CD8-positive, alpha-beta memory T cell (primary cell): ENCODE measurements around the gene PRDM4. TPM values are rescaled to one million over a fixed set of nuclear protein-coding genes. Genes with fewer than 3 reads are reported as not detected.
A peak's percentile ranks its signal among the peaks of the same experiment; 100 is the strongest.

Experiments
- CTCF ChIA-PET: fragments of 350-600 bp; sonication (Branson Sonifier 250); formaldehyde crosslinking; loops from one replicate; lab custom pipeline; 2021; ENCODE audit warnings: antibody characterized with exemption; lab: Charles Lee
- POLR2A ChIA-PET: fragments of 350-600 bp; sonication (Branson Sonifier 250); formaldehyde crosslinking; loops from one replicate; lab custom pipeline; 2021; ENCODE audit warnings: antibody characterized with exemption; lab: Charles Lee
- DNase-seq, 5 donors: peaks; one replicate each; pipeline versions ENCODE4 v3.0.0 to v3.0.0-alpha.2; 2020 to 2022; ENCODE audit warnings: mixed read lengths in 1 of 5
- H3K27ac ChIP-seq: one replicate; pipeline ENCODE4 v1.7.0; 2013; ENCODE audit warnings: low read depth, mild to moderate bottlenecking, low read length, moderate library complexity
- H3K27me3 ChIP-seq: 2 replicates; pipeline ENCODE4 v1.7.0; 2013; ENCODE audit warnings: low read length, mild to moderate bottlenecking; ENCODE audit not compliant: insufficient read depth, poor library complexity, severe bottlenecking
- H3K36me3 ChIP-seq: 2 replicates; pipeline ENCODE4 v1.7.0; 2013; ENCODE audit warnings: mild to moderate bottlenecking, low read length, moderate library complexity; ENCODE audit not compliant: insufficient read depth
- H3K4me1 ChIP-seq: 2 replicates; pipeline ENCODE4 v1.7.0; 2013; ENCODE audit warnings: mild to moderate bottlenecking, low read length, moderate library complexity; ENCODE audit not compliant: insufficient read depth
- H3K4me3 ChIP-seq: 2 replicates; pipeline ENCODE4 v1.7.0; 2013; ENCODE audit warnings: mild to moderate bottlenecking, low read length
- H3K9me3 ChIP-seq: 2 replicates; pipeline ENCODE4 v1.7.0; 2013; ENCODE audit warnings: mild to moderate bottlenecking, low read length
- H3K27ac Mint-ChIP-seq, 8 donors: one replicate each; pipeline ENCODE4 v1.8.0; 2020 to 2021; ENCODE audit warnings: mixed read lengths in 8 of 8, mild to moderate bottlenecking in 6 of 8, inconsistent platforms in 3 of 8, moderate library complexity in 3 of 8
- H3K27me3 Mint-ChIP-seq, 2 donors: one replicate each; pipeline ENCODE4 v1.8.0; 2020 to 2021; ENCODE audit warnings: mixed read lengths in 2 of 2, mild to moderate bottlenecking in 1 of 2, moderate library complexity in 1 of 2
- H3K36me3 Mint-ChIP-seq, 3 donors: one replicate each; pipeline ENCODE4 v1.8.0; 2020 to 2021; ENCODE audit warnings: mixed read lengths in 3 of 3, inconsistent platforms in 1 of 3, mild to moderate bottlenecking in 1 of 3
- H3K4me1 Mint-ChIP-seq, 3 donors: one replicate each; pipeline ENCODE4 v1.8.0; 2020 to 2021; ENCODE audit warnings: mixed read lengths in 3 of 3, inconsistent platforms in 1 of 3, mild to moderate bottlenecking in 1 of 3
- H3K4me3 Mint-ChIP-seq, 7 donors: one replicate each; pipeline ENCODE4 v1.8.0; 2020 to 2021; ENCODE audit warnings: mixed read lengths in 7 of 7, mild to moderate bottlenecking in 6 of 7, moderate library complexity in 4 of 7, inconsistent platforms in 2 of 7
- H3K9me3 Mint-ChIP-seq, 5 donors: one replicate each; pipeline ENCODE4 v1.8.0; 2020 to 2022; ENCODE audit warnings: mixed read lengths in 5 of 5, mild to moderate bottlenecking in 3 of 5, moderate library complexity in 2 of 5, inconsistent platforms in 1 of 5
- polyA plus RNA-seq: library from polyadenylated mRNA; unstranded; fragments of 300-500 nt; fragmentation: Illumina TruSeq; gene quantifications from one replicate; pipeline ENCODE4 v1.2.3, GENCODE V29; 2021
- total RNA-seq, 2 experiments: library from RNA; stranded (reverse); gene quantifications; one replicate each; pipeline ENCODE4 v1.2.3, GENCODE V29; 2021

Gene PRDM4, protein sequence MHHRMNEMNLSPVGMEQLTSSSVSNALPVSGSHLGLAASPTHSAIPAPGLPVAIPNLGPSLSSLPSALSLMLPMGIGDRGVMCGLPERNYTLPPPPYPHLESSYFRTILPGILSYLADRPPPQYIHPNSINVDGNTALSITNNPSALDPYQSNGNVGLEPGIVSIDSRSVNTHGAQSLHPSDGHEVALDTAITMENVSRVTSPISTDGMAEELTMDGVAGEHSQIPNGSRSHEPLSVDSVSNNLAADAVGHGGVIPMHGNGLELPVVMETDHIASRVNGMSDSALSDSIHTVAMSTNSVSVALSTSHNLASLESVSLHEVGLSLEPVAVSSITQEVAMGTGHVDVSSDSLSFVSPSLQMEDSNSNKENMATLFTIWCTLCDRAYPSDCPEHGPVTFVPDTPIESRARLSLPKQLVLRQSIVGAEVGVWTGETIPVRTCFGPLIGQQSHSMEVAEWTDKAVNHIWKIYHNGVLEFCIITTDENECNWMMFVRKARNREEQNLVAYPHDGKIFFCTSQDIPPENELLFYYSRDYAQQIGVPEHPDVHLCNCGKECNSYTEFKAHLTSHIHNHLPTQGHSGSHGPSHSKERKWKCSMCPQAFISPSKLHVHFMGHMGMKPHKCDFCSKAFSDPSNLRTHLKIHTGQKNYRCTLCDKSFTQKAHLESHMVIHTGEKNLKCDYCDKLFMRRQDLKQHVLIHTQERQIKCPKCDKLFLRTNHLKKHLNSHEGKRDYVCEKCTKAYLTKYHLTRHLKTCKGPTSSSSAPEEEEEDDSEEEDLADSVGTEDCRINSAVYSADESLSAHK
- total RNA-seq (10 to 100 TPM; 30.5 to 33.8 TPM), polyA plus RNA-seq (25.2 TPM)

DNA sequence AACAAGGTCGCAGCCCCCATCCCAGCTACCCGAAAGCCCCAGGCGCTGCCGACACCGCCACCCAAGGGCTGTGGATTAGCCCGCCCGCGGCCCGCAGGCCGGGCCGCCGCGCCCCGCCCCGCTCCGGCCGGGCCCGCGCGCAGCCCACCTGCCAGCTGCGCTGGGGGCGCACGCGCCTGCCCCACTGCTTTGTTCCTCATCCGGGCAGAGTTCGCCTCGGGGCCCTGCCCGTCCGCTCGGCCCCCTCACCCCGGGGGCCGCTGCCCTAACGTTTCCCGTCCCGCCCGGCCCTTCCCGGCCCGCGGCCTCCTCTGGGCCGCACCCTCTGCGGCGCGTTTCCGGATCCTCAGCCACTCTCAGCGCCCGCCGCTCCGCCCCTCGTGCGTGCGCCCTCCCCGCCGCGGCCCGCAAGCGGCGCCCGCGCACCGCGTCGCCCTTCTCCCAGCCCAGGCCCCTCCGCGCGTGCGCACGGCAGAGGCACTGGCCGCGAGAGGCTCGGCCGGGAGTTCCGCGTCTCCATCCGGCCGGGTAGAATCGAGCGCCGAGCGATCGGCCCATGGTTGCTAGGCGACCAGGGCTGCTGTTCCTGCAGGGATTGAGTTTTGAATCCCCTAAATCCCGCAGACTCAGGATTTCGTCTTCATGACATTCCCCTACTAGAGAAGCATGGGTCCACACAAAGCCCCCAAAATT is at the start of gene PRDM4:
PRDM4 (minus strand) TSS at position 329 of the 693 bp plus-strand sequence. CDS start 622 bp downstream, outside the sequence.
- Histone ChIP-seq H3K9me3 (no peaks in the 10 kb centered on the region), H3K27me3 (no peaks in the 10 kb centered on the region), H3K27ac (peak within 1 kb of the TSS; percentile 81), H3K36me3 (peaks cover 10% of the 10 kb centered on the region), H3K4me3 (peak within 1 kb of the TSS; percentile 93), H3K4me1 (peaks cover 36% of the 10 kb centered on the region)
- Mint-ChIP-seq H3K4me3 (peak within 1 kb of the TSS; percentile 88 to 95 (median 90)), H3K4me1 (peaks cover 30 to 51% (median 50%) of the 10 kb centered on the region in 3 donors), H3K36me3 (peaks cover 2 to 35% (median 3%) of the 10 kb centered on the region in 3 donors), H3K27me3 (no peaks in the 10 kb centered on the region), H3K27ac (peak within 1 kb of the TSS; percentile 92 to 98 (median 96)), H3K9me3 (no peaks in the 10 kb centered on the region)
- ChIA-PET POLR2A (no interaction called here), CTCF (no interaction called here)
- DNase-seq: peak; percentile 86 to 94 (median 91)

DNA sequence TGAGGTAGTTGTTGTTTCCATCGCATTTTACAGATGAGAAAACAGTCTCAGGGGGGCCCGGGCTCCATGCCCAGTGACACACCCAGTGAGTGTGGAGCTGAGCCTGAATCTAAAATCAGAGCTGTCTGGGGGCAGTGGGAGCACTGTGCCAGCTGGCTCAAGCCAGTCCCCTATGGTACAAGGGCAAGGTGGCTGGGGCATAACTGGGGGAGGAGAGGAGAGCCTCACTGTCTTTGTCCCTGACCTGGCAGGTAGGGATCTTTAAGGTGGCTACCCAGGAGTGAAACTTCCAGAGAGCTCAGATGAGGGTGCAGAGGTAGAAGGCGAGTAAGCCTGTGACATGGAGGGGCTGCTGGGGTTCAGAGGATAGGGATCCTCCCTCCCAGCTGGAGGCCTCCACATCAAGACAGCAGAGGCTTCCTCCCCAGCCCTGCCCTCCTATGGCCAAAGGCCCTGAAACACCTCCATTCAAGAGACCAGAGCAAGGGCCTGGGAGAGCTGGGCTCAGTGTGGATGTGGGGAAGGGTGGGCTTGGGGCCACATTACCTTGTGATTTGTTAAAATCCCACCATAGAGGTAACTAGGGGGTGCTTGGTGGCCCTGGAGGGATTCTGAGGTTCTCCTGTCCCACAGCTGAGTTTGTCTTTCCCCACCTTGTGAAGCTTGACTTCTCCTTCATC is 46.7 kb upstream of the PRDM4 start:
- Histone ChIP-seq H3K27me3 (no peaks in the 10 kb centered on the region), H3K9me3 (no peaks in the 10 kb centered on the region), H3K4me1 (no peaks in the 10 kb centered on the region), H3K36me3 (no peaks in the 10 kb centered on the region), H3K27ac (no peak overlapping the region), H3K4me3 (no peak overlapping the region)
- DNase-seq: no peak
- Mint-ChIP-seq H3K4me1 (no peaks in the 10 kb centered on the region), H3K36me3 (no peaks in the 10 kb centered on the region), H3K4me3 (no peak overlapping the region), H3K27ac (no peak overlapping the region), H3K27me3 (peaks cover 10 to 26% of the 10 kb centered on the region in 2 donors), H3K9me3 (no peaks in the 10 kb centered on the region)
- CTCF ChIA-PET: no interaction called here
- POLR2A ChIA-PET: no interaction called here

DNA sequence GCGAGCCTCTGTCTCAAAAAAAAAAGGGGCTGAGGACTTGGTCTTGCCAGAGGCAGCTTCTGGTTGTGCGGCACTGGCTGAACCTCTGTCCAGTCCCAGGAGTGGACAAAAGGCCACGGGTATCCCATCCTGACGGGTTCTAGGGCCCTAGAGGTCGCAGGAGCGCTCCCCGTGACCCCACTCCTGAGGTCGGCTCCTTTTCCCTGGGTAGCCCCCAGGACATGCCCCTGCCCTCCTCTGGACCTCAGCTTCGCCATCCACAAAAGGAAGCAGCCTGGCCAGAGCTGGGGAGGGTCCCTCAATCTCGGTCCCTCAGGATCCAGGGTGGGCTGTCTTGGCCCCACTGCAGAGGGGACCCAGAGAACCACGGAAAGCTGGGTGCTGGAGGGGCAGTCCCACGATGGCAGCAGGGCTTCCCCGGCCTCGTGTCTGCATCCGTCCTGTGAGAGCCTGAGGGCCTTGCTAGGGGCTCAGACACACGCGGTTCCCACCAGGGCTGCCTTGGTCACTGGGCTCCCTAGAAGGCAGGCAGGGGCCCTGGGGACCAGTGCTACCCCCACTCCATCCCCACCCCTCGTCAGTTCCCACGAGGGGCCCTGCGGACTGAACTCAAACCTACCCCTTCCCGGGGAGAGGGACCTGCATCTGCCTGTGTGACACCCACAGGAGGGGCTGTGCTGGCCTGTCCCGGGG is 44.7 kb upstream of the PRDM4 start:
- Mint-ChIP-seq H3K9me3 (no peaks in the 10 kb centered on the region), H3K4me3 (no peak overlapping the region), H3K36me3 (peaks cover 0 to 2% (median 0%) of the 10 kb centered on the region in 3 donors), H3K27me3 (peaks cover 13 to 16% of the 10 kb centered on the region in 2 donors), H3K4me1 (no peaks in the 10 kb centered on the region), H3K27ac (no peak overlapping the region)
- ChIA-PET CTCF (no interaction called here), POLR2A (no interaction called here)
- H3K4me3 ChIP-seq: no peak overlapping the region
- H3K27ac ChIP-seq: no peak overlapping the region
- no peaks in the 10 kb centered on the region for H3K27me3 ChIP-seq
- DNase-seq: no peak
- no peaks in the 10 kb centered on the region for H3K36me3 ChIP-seq
- no peaks in the 10 kb centered on the region for H3K9me3 ChIP-seq
- H3K4me1 ChIP-seq: no peaks in the 10 kb centered on the region

DNA sequence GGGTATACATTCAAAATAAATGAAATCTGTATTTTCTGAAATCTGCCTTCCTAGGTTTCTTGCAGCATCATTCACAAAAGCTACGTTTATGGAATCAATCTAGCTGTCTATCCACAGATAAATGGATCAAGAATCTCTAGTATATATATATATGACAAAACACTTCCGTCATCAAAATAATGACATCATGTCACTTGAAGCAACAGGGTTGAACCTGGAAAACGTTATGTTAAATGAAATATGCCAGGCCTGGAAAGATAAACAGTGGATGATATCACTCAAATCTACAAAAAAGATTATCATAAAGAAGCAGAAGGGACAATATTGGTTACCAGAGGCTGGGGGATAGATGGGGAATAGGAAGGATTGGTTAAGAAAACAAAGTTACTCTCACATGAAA is 42.2 kb upstream of the PRDM4 start:
- peaks cover 10 to 12% of the 10 kb centered on the region in 2 donors for H3K27me3 Mint-ChIP-seq
- H3K27ac Mint-ChIP-seq: no peak overlapping the region
- no peaks in the 10 kb centered on the region for H3K4me1 Mint-ChIP-seq
- no peaks in the 10 kb centered on the region for H3K9me3 ChIP-seq
- no peaks in the 10 kb centered on the region for H3K4me1 ChIP-seq
- no peak for DNase-seq
- H3K9me3 Mint-ChIP-seq: no peaks in the 10 kb centered on the region
- H3K27me3 ChIP-seq: no peaks in the 10 kb centered on the region
- H3K36me3 Mint-ChIP-seq: peaks cover 0 to 2% (median 0%) of the 10 kb centered on the region in 3 donors
- no peak overlapping the region for H3K4me3 Mint-ChIP-seq
- H3K4me3 ChIP-seq: no peak overlapping the region
- no peaks in the 10 kb centered on the region for H3K36me3 ChIP-seq
- ChIA-PET POLR2A (no interaction called here), CTCF (no interaction called here)
- no peak overlapping the region for H3K27ac ChIP-seq

DNA sequence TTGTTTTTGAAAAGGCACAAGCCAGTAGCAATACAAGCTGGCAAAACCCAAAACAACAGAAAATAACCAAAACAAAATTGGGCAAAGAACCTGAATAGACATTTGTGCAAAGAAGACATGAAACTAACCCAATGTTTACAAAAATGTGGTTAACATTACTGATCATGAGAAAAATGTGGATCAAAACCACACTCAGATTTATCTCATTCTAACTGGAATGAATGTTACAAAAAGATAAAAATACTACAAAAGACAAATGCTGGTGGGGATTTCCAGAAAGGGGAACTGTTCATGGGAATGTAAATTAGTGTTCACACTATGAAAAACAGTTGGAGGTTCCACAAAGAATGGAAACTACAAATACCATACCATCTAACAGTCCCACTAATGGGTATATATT is 40.2 kb upstream of the PRDM4 start:
- Mint-ChIP-seq H3K4me3 (no peak overlapping the region), H3K27ac (no peak overlapping the region), H3K36me3 (peaks cover 0 to 2% (median 0%) of the 10 kb centered on the region in 3 donors), H3K4me1 (no peaks in the 10 kb centered on the region), H3K27me3 (peaks cover 14 to 16% of the 10 kb centered on the region in 2 donors), H3K9me3 (no peaks in the 10 kb centered on the region)
- Histone ChIP-seq H3K4me3 (no peak overlapping the region), H3K4me1 (no peaks in the 10 kb centered on the region), H3K27ac (no peak overlapping the region), H3K9me3 (no peaks in the 10 kb centered on the region), H3K36me3 (no peaks in the 10 kb centered on the region), H3K27me3 (no peaks in the 10 kb centered on the region)
- ChIA-PET POLR2A (no interaction called here), CTCF (no interaction called here)
- no peak for DNase-seq

DNA sequence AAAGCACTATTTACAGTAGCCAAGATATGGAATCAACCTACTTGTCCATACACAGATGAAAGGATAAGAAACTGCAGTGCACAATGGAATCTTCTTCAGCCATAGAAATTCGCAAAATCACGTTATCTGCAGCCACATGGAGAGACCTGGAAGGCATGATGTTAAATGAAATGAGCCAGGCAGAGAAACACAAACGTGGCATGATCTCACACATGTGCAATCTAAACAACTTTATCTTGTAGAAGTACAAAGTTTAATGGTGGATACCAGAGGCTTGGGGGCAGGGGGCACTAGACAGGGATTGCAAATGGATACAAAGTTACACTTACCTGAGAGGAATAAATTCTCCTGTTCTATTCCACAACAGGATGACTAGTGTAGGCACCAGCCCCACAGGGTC is 37.6 kb upstream of the PRDM4 start:
- no peak overlapping the region for H3K4me3 ChIP-seq
- no peaks in the 10 kb centered on the region for H3K36me3 ChIP-seq
- Mint-ChIP-seq H3K4me3 (no peak overlapping the region), H3K9me3 (no peaks in the 10 kb centered on the region), H3K27me3 (peaks cover 15 to 37% of the 10 kb centered on the region in 2 donors), H3K27ac (no peak overlapping the region), H3K4me1 (no peaks in the 10 kb centered on the region), H3K36me3 (peaks cover 0 to 2% (median 1%) of the 10 kb centered on the region in 3 donors)
- DNase-seq: no peak
- CTCF ChIA-PET: no interaction called here
- H3K27ac ChIP-seq: no peak overlapping the region
- H3K4me1 ChIP-seq: no peaks in the 10 kb centered on the region
- POLR2A ChIA-PET: no interaction called here
- H3K9me3 ChIP-seq: no peaks in the 10 kb centered on the region
- H3K27me3 ChIP-seq: no peaks in the 10 kb centered on the region

DNA sequence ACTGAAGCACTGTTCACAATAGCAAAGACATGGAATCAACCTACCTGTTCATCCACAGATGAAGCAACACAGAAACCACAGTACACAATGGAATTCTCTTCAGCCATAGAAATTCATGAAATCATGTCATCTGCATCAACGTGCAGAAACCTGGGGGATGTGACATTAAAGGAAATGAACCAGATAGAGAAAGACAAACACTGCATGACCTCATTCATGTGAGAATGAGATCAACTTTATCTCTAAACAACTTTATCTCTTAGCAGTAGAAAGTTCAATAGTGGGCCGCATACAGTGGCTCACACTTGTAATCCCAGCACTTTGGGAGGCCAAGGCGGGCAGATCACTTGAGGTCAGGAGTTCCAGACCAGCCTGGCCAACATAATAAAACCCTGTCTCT is 33.5 kb upstream of the PRDM4 start:
- Mint-ChIP-seq H3K4me3 (no peak overlapping the region), H3K27me3 (peaks cover 18 to 45% of the 10 kb centered on the region in 2 donors), H3K27ac (no peak overlapping the region), H3K36me3 (peaks cover 0 to 4% (median 0%) of the 10 kb centered on the region in 3 donors), H3K4me1 (no peaks in the 10 kb centered on the region), H3K9me3 (peaks cover 0 to 3% (median 0%) of the 10 kb centered on the region in 5 donors)
- no peaks in the 10 kb centered on the region for H3K9me3 ChIP-seq
- POLR2A ChIA-PET: no interaction called here
- H3K27ac ChIP-seq: no peak overlapping the region
- CTCF ChIA-PET: no interaction called here
- no peaks in the 10 kb centered on the region for H3K4me1 ChIP-seq
- DNase-seq: no peak
- no peak overlapping the region for H3K4me3 ChIP-seq
- no peaks in the 10 kb centered on the region for H3K36me3 ChIP-seq
- no peaks in the 10 kb centered on the region for H3K27me3 ChIP-seq
